HCT116 (cell line): ENCODE measurements around the gene HMG20A. TPM values are rescaled to one million over a fixed set of nuclear protein-coding genes. Genes with fewer than 3 reads are reported as not detected.

Source experiments
- ATAC-seq: fragments of 200-7000 bp; cut with Tn5 transposase; 2 replicates; pipeline ENCODE4 v1.9.1; 2020; ENCODE audit warnings: mild to moderate bottlenecking, moderate library complexity
- BruUV-seq: library from RNA; stranded (reverse); fragments of 400-500 nt; replicated peaks from 2 replicates; lab custom pipeline; 2021; lab: Mats Ljungman, UMichigan
- CTCF ChIA-PET: fragments of 300-600 bp; sonication (Branson Sonifier 250); formaldehyde crosslinking; loops from one replicate; lab custom pipeline; 2021; ENCODE audit warnings: antibody characterized with exemption; lab: Charles Lee
- POLR2A ChIA-PET: fragments of 300-600, 350-600 bp; sonication (Branson Sonifier 250); formaldehyde crosslinking; loops from one replicate; lab custom pipeline; 2021; ENCODE audit warnings: antibody characterized with exemption; lab: Charles Lee
- RAD21 ChIA-PET, 2 experiments: fragments of 300-600 bp; sonication (Branson Sonifier 250); formaldehyde crosslinking; loops; one replicate each; lab custom pipeline; 2023; ENCODE audit warnings: low total read pairs in 2 of 2; ENCODE audit not compliant: uncharacterized antibody in 2 of 2, unreplicated experiment in 2 of 2, low non-redundant PET in 1 of 2; lab: Charles Lee
- DNase-seq: peaks from one replicate; pipeline ENCODE4 v3.0.0-alpha.2; 2010; ENCODE audit warnings: low read depth, low spot score
- H2AFZ ChIP-seq: fragments of 200-600 bp; shearing (Covaris generic), sonication (generic); 2 replicates; pipeline ENCODE4 v1.6.1; 2017; ENCODE audit warnings: low read depth, mixed run types, mixed read lengths, antibody characterized with exemption, low read length; ENCODE audit not compliant: poor library complexity, severe bottlenecking
- H3K27ac ChIP-seq: 2 replicates; pipeline ENCODE4 v1.5.1; 2012; ENCODE audit warnings: low read depth, low read length
- H3K27me3 ChIP-seq: fragments of 200-600 bp; sonication (generic); 2 replicates; pipeline ENCODE4 v1.6.1; 2016; ENCODE audit warnings: mixed run types, low read length, mixed read lengths; ENCODE audit not compliant: insufficient read depth
- H3K36me3 ChIP-seq, 2 experiments: fragments of 200-500 bp in 1 of 2; fragments of 200-600 bp in 1 of 2; sonication (Bioruptor generic) in 1 of 2; sonication (generic) in 1 of 2; 2 replicates each; pipeline versions ENCODE4 v1.5.1 to v1.6.1; 2014 to 2016; ENCODE audit warnings: low read length in 2 of 2, inconsistent platforms in 1 of 2, mixed read lengths in 1 of 2, mixed run types in 1 of 2; ENCODE audit not compliant: insufficient read depth in 2 of 2, control insufficient read depth in 1 of 2
- H3K4me1 ChIP-seq, 2 experiments: fragments of 200-600 bp in 1 of 2; sonication (generic) in 1 of 2; 2 replicates each; pipeline versions ENCODE4 v1.5.1 to v1.6.1; 2012 to 2017; ENCODE audit warnings: low read length in 2 of 2, inconsistent platforms in 1 of 2, mild to moderate bottlenecking in 1 of 2, mixed read lengths in 1 of 2, mixed run types in 1 of 2, moderate library complexity in 1 of 2; ENCODE audit not compliant: insufficient read depth in 2 of 2, control insufficient read depth in 1 of 2
- H3K4me2 ChIP-seq: fragments of 200-600 bp; sonication (generic); 2 replicates; pipeline ENCODE4 v1.6.1; 2017; ENCODE audit warnings: mixed run types, low read length, mixed read lengths
- H3K4me3 ChIP-seq, 2 experiments: fragments of 200-600 bp in 1 of 2; sonication (generic) in 1 of 2; replicated peaks in 1 of 2; 2 replicates each; pipeline ENCODE4 v1.5.1; 2011 to 2016; ENCODE audit warnings: low read length in 2 of 2, control low read depth in 1 of 2, low read depth in 1 of 2, mild to moderate bottlenecking in 1 of 2, mixed read lengths in 1 of 2, mixed run types in 1 of 2
- H3K79me2 ChIP-seq: fragments of 200-600 bp; sonication (generic); 2 replicates; pipeline ENCODE4 v1.6.1; 2017; ENCODE audit warnings: mild to moderate bottlenecking, mixed run types, low read length, moderate library complexity, mixed read lengths; ENCODE audit not compliant: insufficient read depth
- H3K9ac ChIP-seq: fragments of 200-600 bp; sonication (generic); 2 replicates; pipeline ENCODE4 v1.6.1; 2016; ENCODE audit warnings: low read length, mixed read lengths
- H3K9me2 ChIP-seq: fragments of 200-600 bp; sonication (generic), shearing (Covaris generic); 2 replicates; pipeline ENCODE4 v1.6.1; 2017; ENCODE audit warnings: mixed run types, mild to moderate bottlenecking, moderate library complexity; ENCODE audit not compliant: insufficient read depth
- H3K9me3 ChIP-seq, 2 experiments: fragments of 200-500 bp in 1 of 2; fragments of 200-600 bp in 1 of 2; sonication (Bioruptor generic) in 1 of 2; sonication (generic) in 1 of 2; 2 replicates each; pipeline ENCODE4 v1.6.1; 2014 to 2017; ENCODE audit warnings: low read length in 2 of 2, mixed read lengths in 2 of 2, inconsistent platforms in 1 of 2, low read depth in 1 of 2, mild to moderate bottlenecking in 1 of 2, mixed run types in 1 of 2, moderate library complexity in 1 of 2; ENCODE audit not compliant: control insufficient read depth in 1 of 2, insufficient read depth in 1 of 2
- H4K20me1 ChIP-seq: fragments of 200-600 bp; sonication (generic), shearing (Covaris generic); 2 replicates; pipeline ENCODE4 v1.6.1; 2017; ENCODE audit warnings: mixed run types, mild to moderate bottlenecking, moderate library complexity; ENCODE audit not compliant: insufficient read depth
- EGR1 ChIP-seq: IDR thresholded peaks from 2 replicates; pipeline ENCODE4 v1.6.1; 2012; ENCODE audit warnings: low read depth
- ELF1 ChIP-seq: IDR thresholded peaks from 2 replicates; pipeline ENCODE4 v1.6.1; 2012; ENCODE audit warnings: low read depth, borderline replicate concordance
- EZH2 ChIP-seq: fragments of 200-600 bp; sonication (generic); IDR thresholded peaks from 2 replicates; pipeline ENCODE4 v1.6.1; 2017; ENCODE audit warnings: antibody characterized with exemption, mixed run types
- FOSL1 ChIP-seq: IDR thresholded peaks from 2 replicates; pipeline ENCODE4 v1.6.1; 2012; ENCODE audit warnings: low read depth
- JUND ChIP-seq: IDR thresholded peaks from 2 replicates; pipeline ENCODE4 v1.6.1; 2012
- POLR2A ChIP-seq: IDR thresholded peaks from 2 replicates; pipeline ENCODE4 v1.7.0; 2011; ENCODE audit warnings: borderline replicate concordance; ENCODE audit not compliant: insufficient read depth, insufficient read length; ENCODE audit errors: extremely low read depth
- POLR2AphosphoS5 ChIP-seq: IDR thresholded peaks from 2 replicates; pipeline ENCODE4 v1.6.1; 2011; ENCODE audit warnings: mild to moderate bottlenecking, low read depth, low read length, moderate library complexity
- RAD21 ChIP-seq: IDR thresholded peaks from 2 replicates; pipeline ENCODE4 v1.6.1; 2012; ENCODE audit warnings: low read depth, mild to moderate bottlenecking
- SIN3A ChIP-seq: IDR thresholded peaks from 2 replicates; pipeline ENCODE4 v1.6.1; 2012; ENCODE audit warnings: low read depth
- YY1 ChIP-seq: IDR thresholded peaks from 2 replicates; pipeline ENCODE4 v1.6.1; 2011; ENCODE audit warnings: low read length, low read depth, moderate library complexity, mild to moderate bottlenecking; ENCODE audit not compliant: insufficient replicate concordance; ENCODE audit errors: extremely low read depth
- ZFX ChIP-seq: fragments of 450-650 bp; IDR thresholded peaks from 2 replicates; pipeline ENCODE4 v1.6.1; 2017
- ZNF274 ChIP-seq: fragments of 200-500 bp; sonication (Bioruptor generic); IDR thresholded peaks from 2 replicates; pipeline ENCODE4 v1.6.1; 2014; ENCODE audit warnings: mild to moderate bottlenecking, low read depth, low read length, inconsistent platforms
- intact Hi-C: fragments of 100-400 bp; cut with micrococcal nuclease; formaldehyde crosslinking; loops from 2 replicates; pipeline ENCODE4 v1.10.0; 2022
- total RNA-seq: library from RNA; stranded (reverse); gene quantifications from one replicate; pipeline ENCODE4 v1.2.1, GENCODE V29; 2021; ENCODE audit not compliant: unreplicated experiment
- TF ChIP-seq, protein P1 (sequence below): IDR thresholded peaks from 2 replicates; pipeline ENCODE4 v1.6.1; 2012
- TF ChIP-seq, protein P2 (sequence below): IDR thresholded peaks from 2 replicates; pipeline ENCODE4 v1.6.1; 2011; ENCODE audit warnings: mild to moderate bottlenecking, low read length, moderate library complexity; ENCODE audit not compliant: insufficient replicate concordance; ENCODE audit errors: extremely low read depth
- TF ChIP-seq, protein P3 (sequence below): IDR thresholded peaks from 2 replicates; pipeline ENCODE4 v1.6.1; 2012; ENCODE audit warnings: low read depth

Gene HMG20A
- total RNA-seq, 1 experiment from 2014 or later: 37.7 TPM

DNA sequence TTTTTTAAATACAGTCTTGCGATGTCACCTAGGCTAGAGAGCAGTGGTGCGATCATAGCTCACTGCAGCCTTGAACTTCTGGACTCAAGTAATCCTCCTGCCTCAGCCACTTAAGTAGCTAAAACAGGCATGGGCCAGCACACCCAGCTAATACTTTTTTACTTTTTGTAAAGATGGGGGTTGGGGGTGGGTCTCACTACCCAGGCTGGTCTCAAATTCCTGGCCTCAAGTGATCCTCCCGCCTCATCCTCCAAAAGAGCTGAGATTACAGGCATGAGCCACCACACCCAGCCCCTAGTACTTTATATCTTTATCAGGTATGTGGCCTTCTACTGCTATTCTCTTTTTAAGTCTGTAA is 9.1 kb upstream of the HMG20A start (continued):
- TF ChIP-seq EGR1: no peak
- TF ChIP-seq POLR2A: no peak
- TF ChIP-seq EZH2: no peak
- no peak for TF ChIP-seq YY1

DNA sequence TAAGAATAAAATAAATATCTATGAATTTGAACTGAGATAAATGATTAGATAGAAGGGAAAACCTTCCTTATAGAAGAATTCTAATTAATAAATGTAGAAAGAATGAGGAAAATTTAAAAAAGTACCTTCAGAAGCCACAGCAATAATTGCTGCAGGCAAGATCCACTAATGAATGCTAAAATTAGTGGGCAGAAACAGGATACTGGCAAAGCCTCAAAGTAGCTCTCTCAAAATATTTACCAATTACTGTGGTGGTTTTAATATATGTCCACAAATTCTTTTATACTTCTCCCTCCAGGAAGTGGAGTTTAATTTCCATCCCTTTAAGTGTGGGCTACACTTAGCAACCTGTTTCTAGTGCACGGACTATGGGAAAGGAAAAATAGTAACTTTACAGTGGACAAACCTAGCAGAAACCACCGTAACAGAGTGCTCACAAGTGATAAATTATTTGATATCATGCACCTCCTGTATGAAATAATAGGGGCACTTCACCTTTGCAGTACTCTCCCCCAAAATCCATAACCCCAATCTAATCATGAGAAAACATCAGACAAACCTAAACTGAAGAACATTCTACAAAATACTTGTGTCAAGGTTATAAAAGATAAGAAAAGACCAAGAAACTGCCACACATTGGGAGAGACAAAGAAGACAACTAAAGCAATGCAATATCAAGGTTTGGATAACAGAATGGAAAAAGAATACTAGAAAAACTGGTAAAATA is 7.6 kb upstream of the HMG20A start:
- no peak for ATAC-seq

More for the DNA sequence above, 7.6 kb upstream of the HMG20A start:
- no peaks in the 10 kb centered on the region for H3K9me3 ChIP-seq
- H3K9ac ChIP-seq: no peak overlapping the region
- H3K4me3 ChIP-seq: no peak overlapping the region
- H2AFZ ChIP-seq: no peak overlapping the region
- H3K36me3 ChIP-seq: no peaks in the 10 kb centered on the region
- ChIA-PET POLR2A (no interaction called here), RAD21 (no interaction called here), CTCF (no interaction called here)
- H3K4me2 ChIP-seq: no peak overlapping the region
- no peaks in the 10 kb centered on the region for H3K9me2 ChIP-seq
- H3K4me1 ChIP-seq: peaks cover 6 to 8% of the 10 kb centered on the region in 2 experiments
- BruUV-seq: no TSS peak
- intact Hi-C loops: no loop called here
- TF ChIP-seq FOSL1 (no peak), ZFX (no peak), SIN3A (no peak), POLR2A (no peak), RAD21 (no peak), EGR1 (no peak), POLR2AphosphoS5 (no peak), ZNF274 (no peak), JUND (no peak), ELF1 (no peak)
- TF ChIP-seq, protein P1, sequence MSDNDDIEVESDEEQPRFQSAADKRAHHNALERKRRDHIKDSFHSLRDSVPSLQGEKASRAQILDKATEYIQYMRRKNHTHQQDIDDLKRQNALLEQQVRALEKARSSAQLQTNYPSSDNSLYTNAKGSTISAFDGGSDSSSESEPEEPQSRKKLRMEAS: no peak
- TF ChIP-seq, protein P2, sequence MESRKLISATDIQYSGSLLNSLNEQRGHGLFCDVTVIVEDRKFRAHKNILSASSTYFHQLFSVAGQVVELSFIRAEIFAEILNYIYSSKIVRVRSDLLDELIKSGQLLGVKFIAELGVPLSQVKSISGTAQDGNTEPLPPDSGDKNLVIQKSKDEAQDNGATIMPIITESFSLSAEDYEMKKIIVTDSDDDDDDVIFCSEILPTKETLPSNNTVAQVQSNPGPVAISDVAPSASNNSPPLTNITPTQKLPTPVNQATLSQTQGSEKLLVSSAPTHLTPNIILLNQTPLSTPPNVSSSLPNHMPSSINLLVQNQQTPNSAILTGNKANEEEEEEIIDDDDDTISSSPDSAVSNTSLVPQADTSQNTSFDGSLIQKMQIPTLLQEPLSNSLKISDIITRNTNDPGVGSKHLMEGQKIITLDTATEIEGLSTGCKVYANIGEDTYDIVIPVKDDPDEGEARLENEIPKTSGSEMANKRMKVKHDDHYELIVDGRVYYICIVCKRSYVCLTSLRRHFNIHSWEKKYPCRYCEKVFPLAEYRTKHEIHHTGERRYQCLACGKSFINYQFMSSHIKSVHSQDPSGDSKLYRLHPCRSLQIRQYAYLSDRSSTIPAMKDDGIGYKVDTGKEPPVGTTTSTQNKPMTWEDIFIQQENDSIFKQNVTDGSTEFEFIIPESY: no peak
- TF ChIP-seq, protein P3, sequence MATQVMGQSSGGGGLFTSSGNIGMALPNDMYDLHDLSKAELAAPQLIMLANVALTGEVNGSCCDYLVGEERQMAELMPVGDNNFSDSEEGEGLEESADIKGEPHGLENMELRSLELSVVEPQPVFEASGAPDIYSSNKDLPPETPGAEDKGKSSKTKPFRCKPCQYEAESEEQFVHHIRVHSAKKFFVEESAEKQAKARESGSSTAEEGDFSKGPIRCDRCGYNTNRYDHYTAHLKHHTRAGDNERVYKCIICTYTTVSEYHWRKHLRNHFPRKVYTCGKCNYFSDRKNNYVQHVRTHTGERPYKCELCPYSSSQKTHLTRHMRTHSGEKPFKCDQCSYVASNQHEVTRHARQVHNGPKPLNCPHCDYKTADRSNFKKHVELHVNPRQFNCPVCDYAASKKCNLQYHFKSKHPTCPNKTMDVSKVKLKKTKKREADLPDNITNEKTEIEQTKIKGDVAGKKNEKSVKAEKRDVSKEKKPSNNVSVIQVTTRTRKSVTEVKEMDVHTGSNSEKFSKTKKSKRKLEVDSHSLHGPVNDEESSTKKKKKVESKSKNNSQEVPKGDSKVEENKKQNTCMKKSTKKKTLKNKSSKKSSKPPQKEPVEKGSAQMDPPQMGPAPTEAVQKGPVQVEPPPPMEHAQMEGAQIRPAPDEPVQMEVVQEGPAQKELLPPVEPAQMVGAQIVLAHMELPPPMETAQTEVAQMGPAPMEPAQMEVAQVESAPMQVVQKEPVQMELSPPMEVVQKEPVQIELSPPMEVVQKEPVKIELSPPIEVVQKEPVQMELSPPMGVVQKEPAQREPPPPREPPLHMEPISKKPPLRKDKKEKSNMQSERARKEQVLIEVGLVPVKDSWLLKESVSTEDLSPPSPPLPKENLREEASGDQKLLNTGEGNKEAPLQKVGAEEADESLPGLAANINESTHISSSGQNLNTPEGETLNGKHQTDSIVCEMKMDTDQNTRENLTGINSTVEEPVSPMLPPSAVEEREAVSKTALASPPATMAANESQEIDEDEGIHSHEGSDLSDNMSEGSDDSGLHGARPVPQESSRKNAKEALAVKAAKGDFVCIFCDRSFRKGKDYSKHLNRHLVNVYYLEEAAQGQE: no peak
- no peaks in the 10 kb centered on the region for H3K27me3 ChIP-seq
- no peaks in the 10 kb centered on the region for H4K20me1 ChIP-seq
- DNase-seq: no peak
- H3K27ac ChIP-seq: no peak overlapping the region
- H3K79me2 ChIP-seq: peaks cover 24% of the 10 kb centered on the region
